A204.1 (cell line): ENCODE results near the gene SPA17.

Experiments used
- FAIRE-seq: peaks from 2 replicates; lab custom pipeline; 2012; peaks lifted over from hg19 to GRCh38; lab: Jason Lieb, UNC

SPA17 gene

GRCh38 chr11:124673333-124674167 lies at the start of gene SPA17, which contains the start of gene SIAE:
Gene SPA17 (plus strand): TSS chr11:124673904. CDS start chr11:124675265, 1,361 bp downstream.
Gene SIAE (minus strand): TSS chr11:124673739. CDS start chr11:124673708, 31 bp downstream.
- FAIRE-seq: peak; percentile 87

GRCh38 chr11:124625504-124626168 lies 48.1 kb upstream of the SPA17 start:
- no peak for FAIRE-seq

DNA sequence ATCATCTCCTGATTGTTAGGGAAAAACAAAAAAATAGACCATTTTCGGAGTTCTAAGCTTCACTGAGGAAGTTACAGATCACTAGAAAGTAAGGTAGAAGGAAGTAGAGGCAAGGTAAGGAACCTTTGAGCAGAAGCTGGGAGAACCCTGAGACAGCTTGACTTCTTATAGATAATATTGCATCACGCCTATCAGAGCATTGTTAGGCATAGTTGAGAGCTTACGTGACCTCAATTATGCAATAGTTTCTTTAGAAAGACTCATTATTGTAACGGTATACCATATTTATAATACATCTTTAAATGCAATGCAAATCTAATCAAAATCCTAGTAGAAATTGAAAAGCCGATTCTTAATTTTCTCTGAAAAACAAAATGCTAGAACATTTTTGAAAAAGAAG lies 46.2 kb upstream of the SPA17 start:
- FAIRE-seq: no peak

DNA sequence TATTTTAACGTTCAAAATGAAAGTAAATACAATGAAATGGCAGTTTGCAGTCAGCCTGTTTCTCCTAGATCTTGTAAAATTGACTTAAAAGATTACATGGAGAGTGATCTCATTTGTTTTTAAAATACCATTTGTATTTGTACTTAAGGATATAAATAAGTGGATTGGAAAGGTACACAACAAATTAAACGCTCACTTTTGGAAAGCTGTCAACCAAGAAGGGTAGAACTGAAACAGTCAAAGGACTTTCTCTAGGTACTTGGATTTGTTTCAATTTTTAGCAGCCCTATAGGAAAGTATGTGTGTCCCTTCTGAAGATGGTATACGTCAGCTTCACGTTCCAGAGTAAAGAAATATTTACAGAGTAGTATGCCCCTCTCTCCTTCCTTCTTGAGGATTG lies 43.7 kb upstream of the SPA17 start:
- no peak for FAIRE-seq

DNA sequence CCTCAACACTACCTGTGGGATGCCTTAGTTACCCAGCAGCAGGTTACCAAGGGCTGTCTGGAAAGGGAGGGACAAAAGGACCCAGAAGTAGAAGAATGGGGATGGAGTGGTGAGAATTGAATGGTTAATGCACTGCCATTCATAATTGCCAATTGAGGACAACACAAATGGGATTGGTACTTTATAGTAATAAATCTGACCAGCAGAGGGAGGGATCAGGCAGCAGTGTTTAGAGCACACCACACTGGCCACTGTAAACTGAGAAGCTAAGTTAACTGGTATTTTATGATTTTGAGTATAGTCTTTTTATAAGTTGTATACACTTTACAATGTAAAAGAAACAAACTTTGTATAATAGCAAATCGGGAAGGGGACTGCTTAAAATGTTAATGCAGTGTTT lies 40.3 kb upstream of the SPA17 start:
- peak; percentile 40 for FAIRE-seq

GRCh38 chr11:124635932-124636331 lies 37.8 kb upstream of the SPA17 start:
- no peak for FAIRE-seq

GRCh38 chr11:124638500-124638899 lies 35.2 kb upstream of the SPA17 start:
- FAIRE-seq: no peak

GRCh38 chr11:124639186-124639585 lies 34.5 kb upstream of the SPA17 start:
- FAIRE-seq: no peak

- no peak for FAIRE-seq
These were observed 33.0 kb upstream of the SPA17 start for GRCh38 chr11:124640666-124641065.

DNA sequence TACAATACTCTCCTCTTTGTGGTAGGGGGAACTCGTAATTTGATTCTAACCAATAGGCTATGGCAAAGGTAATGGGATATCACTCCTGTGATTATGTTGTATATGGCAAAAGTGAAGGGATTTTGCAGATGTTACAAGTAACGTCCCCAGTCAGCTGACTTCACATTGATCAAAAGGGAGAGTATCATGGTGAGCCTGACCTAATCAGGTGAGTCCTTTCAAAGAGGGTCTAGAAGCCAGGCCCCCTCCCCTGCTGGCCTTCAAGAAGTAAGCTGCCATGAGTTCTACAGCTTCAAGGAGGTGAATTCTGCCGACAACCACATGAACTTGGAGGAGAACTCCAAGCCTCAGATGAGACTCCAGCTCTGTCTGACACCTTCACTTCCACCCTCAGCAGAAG lies 31.1 kb upstream of the SPA17 start:
- no peak for FAIRE-seq

- FAIRE-seq: no peak
These were observed 30.6 kb upstream of the SPA17 start for GRCh38 chr11:124643042-124643604.

- FAIRE-seq: no peak
These were observed 29.9 kb upstream of the SPA17 start for GRCh38 chr11:124643605-124644425.

- peak; percentile 89 for FAIRE-seq
These were observed 29.1 kb upstream of the SPA17 start for GRCh38 chr11:124644426-124645280.

- FAIRE-seq: no peak
These were observed 27.6 kb upstream of the SPA17 start for GRCh38 chr11:124646148-124646547.

GRCh38 chr11:124648610-124649009 lies 25.1 kb upstream of the SPA17 start:
- no peak for FAIRE-seq

DNA sequence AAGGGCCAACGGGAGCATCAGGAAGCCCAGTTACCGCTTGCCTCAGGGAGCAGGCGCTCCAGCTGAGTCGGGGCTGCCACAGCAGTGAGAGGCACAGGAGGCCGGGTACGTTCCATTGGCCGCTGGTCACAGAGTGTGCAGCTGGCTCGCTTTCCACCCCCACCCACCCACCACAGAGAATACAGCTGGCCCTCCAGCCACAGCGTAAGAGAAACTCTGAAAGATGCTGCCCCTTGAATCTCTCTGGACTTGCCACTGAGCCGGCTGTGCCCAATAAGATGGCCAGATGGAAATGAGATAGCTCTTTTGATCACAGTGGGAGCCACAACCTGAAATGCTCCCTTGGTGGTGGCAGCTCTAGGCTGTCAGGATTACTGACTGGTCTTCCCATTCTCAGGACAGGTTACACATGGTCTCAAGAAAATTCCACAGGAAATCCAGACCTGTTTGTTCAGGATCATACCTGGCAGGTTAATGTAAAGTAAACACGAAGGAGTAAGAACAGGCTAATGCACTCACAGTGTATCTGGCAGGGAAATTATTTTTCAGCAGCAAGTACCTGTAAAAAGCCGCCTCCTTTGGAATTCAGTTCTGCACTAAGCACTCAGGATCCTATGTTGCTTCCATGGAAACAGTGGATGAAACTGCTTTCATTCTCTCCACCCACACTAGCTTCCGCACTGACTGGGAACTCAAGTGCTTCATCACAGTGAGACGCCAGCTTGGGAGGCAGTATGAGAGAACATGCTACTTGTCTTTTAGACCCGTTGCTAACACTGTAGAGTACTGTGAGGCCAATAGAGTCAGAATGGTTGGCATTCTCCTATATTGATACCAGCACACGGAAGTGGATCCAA lies 16.7 kb upstream of the SPA17 start:
- no peak for FAIRE-seq

- FAIRE-seq: no peak
These were observed 15.8 kb upstream of the SPA17 start for GRCh38 chr11:124657904-124658303.

DNA sequence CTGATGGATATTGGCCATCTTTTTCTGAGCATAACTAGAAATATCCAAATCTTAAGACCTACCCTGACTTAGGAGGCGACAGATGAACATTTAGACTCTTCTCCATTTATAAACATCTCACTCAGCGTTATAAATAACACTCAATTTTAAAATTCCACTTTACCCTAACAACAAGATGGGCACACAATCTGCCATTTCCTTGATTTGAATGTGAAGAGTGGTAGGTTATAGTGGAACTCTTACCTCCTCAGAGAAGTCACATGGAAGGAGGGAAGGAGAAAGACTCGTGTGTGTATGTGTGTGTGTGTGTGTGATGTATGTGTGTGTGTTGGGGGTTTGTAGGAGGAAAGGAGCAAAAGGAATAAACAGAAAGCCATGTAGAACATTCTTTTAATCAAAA lies 15.2 kb upstream of the SPA17 start:
- FAIRE-seq: no peak

DNA sequence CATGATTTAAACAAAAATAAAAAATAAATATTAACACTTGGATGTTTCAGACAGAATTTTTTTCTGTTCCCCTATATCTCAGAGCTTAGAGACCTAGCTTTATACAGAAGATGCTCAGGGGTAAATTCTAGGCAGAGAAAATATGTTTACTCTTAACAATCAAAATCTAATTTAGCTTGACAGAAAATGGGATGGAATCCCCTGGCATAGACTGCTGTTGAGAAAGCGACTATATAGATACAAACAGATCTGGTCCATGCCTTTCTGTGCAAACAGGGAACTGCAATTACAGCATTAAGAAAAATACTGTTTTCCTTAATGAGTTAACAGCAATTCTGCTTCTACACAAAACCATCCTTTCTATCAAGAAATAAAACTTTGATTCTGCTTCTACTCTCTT lies 14.7 kb upstream of the SPA17 start:
- FAIRE-seq: no peak

DNA sequence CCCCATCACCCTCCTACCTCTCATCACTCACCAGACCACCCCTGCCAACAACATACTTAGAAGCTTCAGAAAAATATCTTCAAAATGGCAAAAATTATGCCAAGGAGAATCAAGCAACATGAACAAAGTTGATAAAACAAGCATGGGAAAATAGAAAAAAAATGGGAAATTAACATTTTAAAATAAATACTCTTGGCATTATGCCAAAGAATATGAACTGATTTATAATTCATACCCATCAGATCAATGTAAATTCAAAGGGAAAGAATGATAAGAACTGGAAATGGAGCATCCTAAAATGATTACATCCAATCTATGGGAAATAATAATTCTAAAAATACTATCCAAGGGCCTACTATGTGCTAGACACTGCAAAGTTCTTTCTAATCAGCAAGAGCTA lies 12.2 kb upstream of the SPA17 start:
- no peak for FAIRE-seq

GRCh38 chr11:124662106-124662505 lies 11.6 kb upstream of the SPA17 start:
- FAIRE-seq: no peak
